ENCODE data around the gene HTRA3.

Gene HTRA3

GRCh38 chr4:8318509-8318908, 49.0 kb downstream of the HTRA3 start:
- TF ChIP-seq, protein P1, sequence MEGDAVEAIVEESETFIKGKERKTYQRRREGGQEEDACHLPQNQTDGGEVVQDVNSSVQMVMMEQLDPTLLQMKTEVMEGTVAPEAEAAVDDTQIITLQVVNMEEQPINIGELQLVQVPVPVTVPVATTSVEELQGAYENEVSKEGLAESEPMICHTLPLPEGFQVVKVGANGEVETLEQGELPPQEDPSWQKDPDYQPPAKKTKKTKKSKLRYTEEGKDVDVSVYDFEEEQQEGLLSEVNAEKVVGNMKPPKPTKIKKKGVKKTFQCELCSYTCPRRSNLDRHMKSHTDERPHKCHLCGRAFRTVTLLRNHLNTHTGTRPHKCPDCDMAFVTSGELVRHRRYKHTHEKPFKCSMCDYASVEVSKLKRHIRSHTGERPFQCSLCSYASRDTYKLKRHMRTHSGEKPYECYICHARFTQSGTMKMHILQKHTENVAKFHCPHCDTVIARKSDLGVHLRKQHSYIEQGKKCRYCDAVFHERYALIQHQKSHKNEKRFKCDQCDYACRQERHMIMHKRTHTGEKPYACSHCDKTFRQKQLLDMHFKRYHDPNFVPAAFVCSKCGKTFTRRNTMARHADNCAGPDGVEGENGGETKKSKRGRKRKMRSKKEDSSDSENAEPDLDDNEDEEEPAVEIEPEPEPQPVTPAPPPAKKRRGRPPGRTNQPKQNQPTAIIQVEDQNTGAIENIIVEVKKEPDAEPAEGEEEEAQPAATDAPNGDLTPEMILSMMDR (IDR thresholded peaks at IDR 0.05) = no peak
- peaks cover 0 to 5% of the 10 kb centered on the region in 2 donors for H3K27me3 ChIP-seq
- intact Hi-C loops (cut with DNase I; ENCODE audit: low total_unique reads) = no loop called here
- H3K36me3 ChIP-seq = no peaks in the 10 kb centered on the region
- peaks cover 0 to 15% (median 7%) of the 10 kb centered on the region in 4 donors for H3K4me1 ChIP-seq
- DNase-seq = no peak
- H3K9me3 ChIP-seq = peaks cover 0 to 1% (median 0%) of the 10 kb centered on the region in 3 donors
- H3K4me3 ChIP-seq = no peak overlapping the region
- no peak overlapping the region for H3K27ac ChIP-seq

DNA sequence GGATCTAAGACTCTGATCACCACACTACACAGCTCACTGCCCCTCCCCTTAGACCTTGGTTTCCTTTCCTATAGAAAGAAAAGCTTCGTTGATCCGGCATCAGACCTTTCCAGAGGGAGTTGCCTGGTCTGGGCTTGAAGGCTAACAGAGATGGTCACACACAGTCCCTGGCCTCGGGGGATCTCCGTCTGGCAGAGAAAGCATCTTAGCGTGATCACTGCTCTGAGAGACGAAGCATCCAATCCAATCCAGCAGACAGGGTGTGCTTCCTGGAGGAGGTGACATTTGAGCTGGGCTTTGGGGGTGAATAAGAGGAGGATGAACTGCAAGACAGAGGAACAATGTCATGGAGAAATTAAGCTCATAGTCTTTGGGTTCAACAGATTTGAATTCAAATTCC, 49.5 kb downstream of the HTRA3 start:
- intact Hi-C loops (cut with DNase I; ENCODE audit: low total_unique reads) = no loop called here
- DNase-seq = peak in 1 of 2 donors; percentile 38

GRCh38 chr4:8319731-8320385, 50.3 kb downstream of the HTRA3 start:
- intact Hi-C loops (cut with DNase I; ENCODE audit: low total_unique reads) = no loop called here
- no peak overlapping the region for H3K27ac ChIP-seq

More for the DNA sequence above, 49.5 kb downstream of the HTRA3 start:
- TF ChIP-seq, protein P1 (IDR thresholded peaks at IDR 0.05) = no peak
- no peak overlapping the region for H3K27ac ChIP-seq
- no peak overlapping the region for H3K4me3 ChIP-seq
- peaks cover 0 to 5% of the 10 kb centered on the region in 2 donors for H3K27me3 ChIP-seq
- peaks cover 0 to 15% (median 7%) of the 10 kb centered on the region in 4 donors for H3K4me1 ChIP-seq
- no peaks in the 10 kb centered on the region for H3K36me3 ChIP-seq
- peaks cover 0 to 5% (median 4%) of the 10 kb centered on the region in 3 donors for H3K9me3 ChIP-seq

DNA sequence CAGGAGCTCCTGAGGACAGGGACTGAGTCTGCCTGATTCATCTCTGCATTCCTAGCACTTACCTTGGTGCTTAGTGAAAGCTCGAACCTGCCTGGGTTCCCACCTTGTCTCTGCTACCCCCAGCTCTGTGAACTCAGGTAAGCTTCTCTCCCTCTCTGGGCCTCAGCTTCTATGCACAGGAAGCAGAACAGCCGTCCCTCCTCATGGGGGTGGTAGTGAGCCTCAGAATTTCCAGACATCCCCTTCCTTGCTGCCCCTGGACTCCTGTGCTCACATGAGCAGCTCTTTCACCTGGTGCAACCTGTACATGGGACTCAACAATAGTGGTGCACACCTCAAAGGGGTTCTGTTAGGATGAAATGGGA, 50.8 kb downstream of the HTRA3 start:
- Histone ChIP-seq H3K4me1 (peaks cover 0 to 14% (median 6%) of the 10 kb centered on the region in 4 donors), H3K27me3 (peaks cover 0 to 2% of the 10 kb centered on the region in 2 donors), H3K9me3 (peaks cover 0 to 9% (median 4%) of the 10 kb centered on the region in 3 donors), H3K27ac (no peak overlapping the region), H3K36me3 (no peaks in the 10 kb centered on the region), H3K4me3 (no peak overlapping the region)
- DNase-seq = no peak
- TF ChIP-seq, protein P1 (IDR thresholded peaks at IDR 0.05) = no peak
- intact Hi-C loops (cut with DNase I; ENCODE audit: low total_unique reads) = no loop called here

More at GRCh38 chr4:8319731-8320385, 50.3 kb downstream of the HTRA3 start:
- H3K27me3 ChIP-seq = peaks cover 0 to 4% of the 10 kb centered on the region in 2 donors
- no peak overlapping the region for H3K4me3 ChIP-seq
- DNase-seq = peak in 1 of 2 donors; percentile 61
- H3K9me3 ChIP-seq = peaks cover 0 to 9% (median 4%) of the 10 kb centered on the region in 3 donors
- H3K4me1 ChIP-seq = peaks cover 0 to 15% (median 7%) of the 10 kb centered on the region in 4 donors
- H3K36me3 ChIP-seq = no peaks in the 10 kb centered on the region
- TF ChIP-seq, protein P1 (IDR thresholded peaks at IDR 0.05) = no peak

DNA sequence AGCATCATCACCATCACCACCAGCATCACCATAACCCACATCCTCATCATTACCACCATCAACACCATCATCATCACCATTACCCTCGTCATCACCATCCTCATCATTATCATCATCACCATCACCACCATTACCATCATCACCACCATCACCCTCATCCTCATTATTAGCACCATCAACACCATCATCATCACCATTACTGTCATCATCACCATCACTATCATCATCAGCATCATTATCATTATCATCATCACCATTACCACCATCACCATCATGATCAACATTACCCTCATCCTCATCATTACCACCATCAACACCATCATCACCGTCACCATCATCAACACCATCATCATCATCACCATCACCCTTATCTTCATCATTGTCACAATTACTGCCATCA, 51.7 kb downstream of the HTRA3 start:
- intact Hi-C loops (cut with DNase I; ENCODE audit: low total_unique reads) = no loop called here
- Histone ChIP-seq H3K4me3 (no peak overlapping the region), H3K4me1 (peaks cover 0 to 5% (median under 1%) of the 10 kb centered on the region in 4 donors), H3K9me3 (peaks cover 0 to 9% (median 9%) of the 10 kb centered on the region in 3 donors), H3K27ac (no peak overlapping the region), H3K27me3 (no peaks in the 10 kb centered on the region), H3K36me3 (no peaks in the 10 kb centered on the region)
- DNase-seq = no peak
- TF ChIP-seq, protein P1 (IDR thresholded peaks at IDR 0.05) = no peak

All from tibial artery (tissue), 4 donors.